Upper lobe of left lung (tissue), 6 donors: ENCODE data around the gene PIKFYVE. TPM values are rescaled to one million over a fixed set of nuclear protein-coding genes. Genes with fewer than 3 reads are reported as not detected.

ENCODE experiments used
- ATAC-seq, 2 donors: fragments of 200-7000 bp; cut with Tn5 transposase; one replicate each; pipeline ENCODE4 v1.9.1; 2022; ENCODE audit warnings: mild to moderate bottlenecking in 2 of 2, moderate library complexity in 2 of 2; ENCODE audit not compliant: low FRiP score in 2 of 2
- DNase-seq, 2 donors: peaks; one replicate each; pipeline ENCODE4 v3.0.0-alpha.2; 2019 to 2020
- H3K27ac ChIP-seq, 4 donors: fragments of 200-600 bp; sonication (generic); one replicate each; pipeline ENCODE4 v1.5.1; 2016 to 2019
- H3K27me3 ChIP-seq, 4 donors: fragments of 200-600 bp; sonication (generic); one replicate each; pipeline ENCODE4 v1.5.1; 2017 to 2019
- H3K36me3 ChIP-seq, 4 donors: fragments of 200-600 bp; sonication (generic); one replicate each; pipeline ENCODE4 v1.5.1; 2016 to 2019
- H3K4me1 ChIP-seq, 4 donors: fragments of 200-600 bp; sonication (generic); one replicate each; pipeline ENCODE4 v1.5.1; 2018 to 2019
- H3K4me3 ChIP-seq, 4 donors: fragments of 200-600 bp; sonication (generic); one replicate each; pipeline ENCODE4 v1.5.1; 2017 to 2019; ENCODE audit warnings: mild to moderate bottlenecking in 2 of 4, moderate library complexity in 1 of 4
- H3K9me3 ChIP-seq, 4 donors: fragments of 200-600 bp; sonication (generic); one replicate each; pipeline ENCODE4 v1.5.1; 2018 to 2019
- CTCF ChIP-seq, 6 experiments: fragments of 450-650 bp in 4 of 6; fragments of 200-600 bp in 2 of 6; sonication (generic) in 2 of 6; IDR thresholded peaks; one replicate each; pipeline ENCODE4 v1.5.1; 2016 to 2019; ENCODE audit warnings: antibody characterized with exemption in 6 of 6
- EP300 ChIP-seq, 4 donors: sonication (generic); formaldehyde crosslinking; IDR thresholded peaks; one replicate each; pipeline ENCODE4 v1.5.1; 2017; ENCODE audit warnings: antibody characterized with exemption in 4 of 4, control low read depth in 2 of 4
- POLR2A ChIP-seq, 4 donors: fragments of 450-650 bp; IDR thresholded peaks; one replicate each; pipeline ENCODE4 v1.5.1; 2016 to 2017; ENCODE audit warnings: antibody characterized with exemption in 4 of 4, mild to moderate bottlenecking in 2 of 4
- POLR2AphosphoS5 ChIP-seq, 2 donors: sonication (generic); formaldehyde crosslinking; IDR thresholded peaks; one replicate each; pipeline ENCODE4 v1.5.1; 2017; ENCODE audit warnings: antibody characterized with exemption in 2 of 2
- WGBS, 2 donors: methylation state at CpG; one replicate each; pipeline ENCODE4 v1.1.5; 2017 to 2018; 5-methylcytosine and 5-hydroxymethylcytosine counted together
- total RNA-seq, 6 donors: library from RNA; depleted of rRNA in 4 of 6; stranded (reverse); fragments of >200 nt in 4 of 6; gene quantifications; one replicate each; pipeline versions ENCODE4 v1.1.0 to v1.2.1, GENCODE V29; 2016 to 2021
- donor health status: DM: no; HTN: no; CAD: no; lungs with moderate emphysema.
- donor health status: DM: no; HTN: yes; CAD: no; lungs with severe emphysema.

Gene PIKFYVE
- total RNA-seq, 6 donors from 2014 or later, result 20.1 to 48.2 (median 25.1) TPM

GRCh38 chr2:208360259-208361076, 94.4 kb downstream of the PIKFYVE start:
- TF ChIP-seq POLR2AphosphoS5 (IDR thresholded peaks at IDR 0.05) (no peak), CTCF (IDR thresholded peaks at IDR 0.05) (no peak), EP300 (IDR thresholded peaks at IDR 0.05) (no peak), POLR2A (IDR thresholded peaks at IDR 0.05) (no peak)
- no peak overlapping the region for H3K27ac ChIP-seq
- peaks cover 0 to 5% (median 2%) of the 10 kb centered on the region in 4 donors for H3K9me3 ChIP-seq
- DNase-seq (peak in 1 of 2 donors; percentile 83), ATAC-seq (peak in 1 of 2 donors; percentile 32)
- 93 to 95% methylated on average over 18 to 42 of the region's 48 CpGs for WGBS, 2 donors
- H3K27me3 ChIP-seq, result no peaks in the 10 kb centered on the region
- H3K36me3 ChIP-seq, result peaks cover 0 to 9% (median 2%) of the 10 kb centered on the region in 4 donors
- no peak overlapping the region for H3K4me3 ChIP-seq
- H3K4me1 ChIP-seq, result peaks cover 0 to 4% (median 0%) of the 10 kb centered on the region in 4 donors

GRCh38 chr2:208361077-208361441, 95.0 kb downstream of the PIKFYVE start:
- DNase-seq (peak in 1 of 2 donors; percentile 42), ATAC-seq (no peak)
- H3K36me3 ChIP-seq, result peaks cover 0 to 5% (median 2%) of the 10 kb centered on the region in 4 donors
- H3K27me3 ChIP-seq, result no peaks in the 10 kb centered on the region
- TF ChIP-seq CTCF (IDR thresholded peaks at IDR 0.05), result no peak
- TF ChIP-seq POLR2AphosphoS5 (IDR thresholded peaks at IDR 0.05), result no peak
- no peak for TF ChIP-seq POLR2A (IDR thresholded peaks at IDR 0.05)
- no peak for TF ChIP-seq EP300 (IDR thresholded peaks at IDR 0.05)
- H3K27ac ChIP-seq, result no peak overlapping the region
- peaks cover 0 to 5% (median 2%) of the 10 kb centered on the region in 4 donors for H3K9me3 ChIP-seq
- H3K4me1 ChIP-seq, result peaks cover 0 to 4% (median 0%) of the 10 kb centered on the region in 4 donors
- 89 to 100% methylated on average over 6 to 9 of the region's 9 CpGs for WGBS, 2 donors
- H3K4me3 ChIP-seq, result no peak overlapping the region

- no peak for TF ChIP-seq POLR2A (IDR thresholded peaks at IDR 0.05)
- no peak for TF ChIP-seq EP300 (IDR thresholded peaks at IDR 0.05)
- TF ChIP-seq POLR2AphosphoS5 (IDR thresholded peaks at IDR 0.05), result no peak
- TF ChIP-seq CTCF (IDR thresholded peaks at IDR 0.05), result no peak
- DNase-seq (no peak), ATAC-seq (no peak)
- Histone ChIP-seq H3K9me3 (peaks cover 0 to 5% (median 2%) of the 10 kb centered on the region in 4 donors), H3K27ac (no peak overlapping the region), H3K4me3 (no peak overlapping the region), H3K4me1 (no peaks in the 10 kb centered on the region), H3K36me3 (peaks cover 0 to 3% (median 0%) of the 10 kb centered on the region in 4 donors), H3K27me3 (no peaks in the 10 kb centered on the region)
- WGBS, 2 donors, result 64 to 70% methylated on average over 2 of the region's 2 CpGs
Observed at GRCh38 chr2:208363485-208363884, 97.4 kb downstream of the PIKFYVE start.

- 57 to 69% methylated on average over 4 of the region's 4 CpGs for WGBS, 2 donors
- no peak overlapping the region for H3K27ac ChIP-seq
- no peaks in the 10 kb centered on the region for H3K27me3 ChIP-seq
- no peaks in the 10 kb centered on the region for H3K4me1 ChIP-seq
- ATAC-seq (no peak), DNase-seq (no peak)
- H3K9me3 ChIP-seq, result peaks cover 0 to 5% (median 2%) of the 10 kb centered on the region in 4 donors
- TF ChIP-seq EP300 (IDR thresholded peaks at IDR 0.05) (no peak), POLR2AphosphoS5 (IDR thresholded peaks at IDR 0.05) (no peak), POLR2A (IDR thresholded peaks at IDR 0.05) (no peak), CTCF (IDR thresholded peaks at IDR 0.05) (no peak)
- no peak overlapping the region for H3K4me3 ChIP-seq
- no peaks in the 10 kb centered on the region for H3K36me3 ChIP-seq
Observed at GRCh38 chr2:208366215-208367127, 100.4 kb downstream of the PIKFYVE start.
